Measurements from ENCODE around the gene ETHE1. TPM values are rescaled to one million over a fixed set of nuclear protein-coding genes. Genes with fewer than 3 reads are reported as not detected.
"Not testable (repeated sequence)": the region's sequence is repeated elsewhere in the genome, so short reads cannot be mapped to it uniquely, and the experiment has no call there.

The ETHE1 gene
- total RNA-seq, 3 donors from 2014 or later: 29.3 to 36.8 (median 33.7) TPM

DNA sequence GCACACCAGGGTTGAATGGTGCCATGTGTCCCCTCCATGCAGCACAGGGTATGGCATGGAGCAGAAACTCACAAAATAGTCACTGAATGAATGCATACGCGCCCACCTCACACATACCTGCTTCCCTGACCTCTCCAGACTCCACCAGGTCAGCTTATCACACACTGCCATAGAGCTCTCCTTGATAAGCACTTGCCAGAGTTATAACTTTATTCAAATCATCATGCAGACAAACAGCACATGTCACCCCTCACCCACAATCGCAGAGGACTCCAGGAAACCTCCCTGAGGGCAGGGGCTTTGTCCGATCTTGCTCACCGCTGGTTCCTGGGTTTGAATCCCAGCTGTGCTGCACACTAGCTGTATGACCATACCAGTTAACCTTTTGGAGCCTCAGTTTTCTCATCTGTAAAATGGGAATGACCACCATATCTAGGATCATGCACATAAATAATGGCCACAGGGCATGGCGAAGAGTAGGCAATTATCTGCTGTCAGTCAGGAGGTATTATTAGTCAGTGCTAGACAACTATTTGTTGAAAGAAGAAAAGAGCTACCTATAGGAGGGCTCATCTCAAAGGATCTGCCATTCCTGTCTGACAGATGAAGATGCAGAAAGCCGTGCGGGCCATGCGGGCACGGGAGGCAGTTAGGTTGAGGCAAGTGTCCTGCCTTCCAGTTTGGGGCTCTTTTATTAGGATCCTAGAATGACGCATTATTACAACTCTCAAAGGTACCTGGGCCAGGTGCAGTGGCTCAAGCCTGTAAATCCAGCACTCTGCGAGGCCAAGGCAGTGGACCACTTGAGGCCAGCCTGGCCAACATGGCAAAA lies 34.4 kb upstream of the ETHE1 start:
- Mint-ChIP-seq H3K27me3 (ENCODE audit: low read depth) (no peaks in the 10 kb centered on the region), H3K36me3 (ENCODE audit: insufficient read depth) (peaks cover 13% of the 10 kb centered on the region), H3K4me1 (ENCODE audit: low read depth) (peaks cover 46% of the 10 kb centered on the region), H3K9me3 (no peaks in the 10 kb centered on the region), H3K4me3 (no peak overlapping the region)
- ATAC-seq (no peak), DNase-seq (no peak)

DNA sequence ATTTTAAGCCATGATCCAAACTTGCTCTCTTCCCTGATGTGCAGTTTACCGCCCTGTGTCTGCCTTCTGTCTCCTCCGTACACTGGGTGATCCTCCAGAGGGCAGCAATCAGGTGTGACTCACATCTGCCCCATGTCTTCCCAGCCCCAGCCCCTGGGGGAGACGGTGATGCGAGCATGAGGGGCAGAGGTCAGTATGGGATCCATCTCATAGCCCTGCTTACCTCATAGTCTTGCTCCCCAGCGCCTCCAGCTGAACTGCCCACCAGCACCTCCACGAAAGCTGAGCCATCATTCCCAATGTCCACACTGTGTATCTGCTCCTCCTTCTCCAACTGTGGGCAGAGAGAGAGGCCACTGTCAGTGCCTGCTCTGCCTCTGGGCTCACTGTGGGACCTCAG lies 33.7 kb upstream of the ETHE1 start:
- H3K27me3 Mint-ChIP-seq (ENCODE audit: low read depth): no peaks in the 10 kb centered on the region
- peaks cover 13% of the 10 kb centered on the region for H3K36me3 Mint-ChIP-seq (ENCODE audit: insufficient read depth)
- DNase-seq: peak; percentile 21
- no peaks in the 10 kb centered on the region for H3K9me3 Mint-ChIP-seq
- H3K4me3 Mint-ChIP-seq: no peak overlapping the region
- H3K4me1 Mint-ChIP-seq (ENCODE audit: low read depth): peaks cover 46% of the 10 kb centered on the region
- peak in 1 of 2 donors; percentile 9 for ATAC-seq

DNA sequence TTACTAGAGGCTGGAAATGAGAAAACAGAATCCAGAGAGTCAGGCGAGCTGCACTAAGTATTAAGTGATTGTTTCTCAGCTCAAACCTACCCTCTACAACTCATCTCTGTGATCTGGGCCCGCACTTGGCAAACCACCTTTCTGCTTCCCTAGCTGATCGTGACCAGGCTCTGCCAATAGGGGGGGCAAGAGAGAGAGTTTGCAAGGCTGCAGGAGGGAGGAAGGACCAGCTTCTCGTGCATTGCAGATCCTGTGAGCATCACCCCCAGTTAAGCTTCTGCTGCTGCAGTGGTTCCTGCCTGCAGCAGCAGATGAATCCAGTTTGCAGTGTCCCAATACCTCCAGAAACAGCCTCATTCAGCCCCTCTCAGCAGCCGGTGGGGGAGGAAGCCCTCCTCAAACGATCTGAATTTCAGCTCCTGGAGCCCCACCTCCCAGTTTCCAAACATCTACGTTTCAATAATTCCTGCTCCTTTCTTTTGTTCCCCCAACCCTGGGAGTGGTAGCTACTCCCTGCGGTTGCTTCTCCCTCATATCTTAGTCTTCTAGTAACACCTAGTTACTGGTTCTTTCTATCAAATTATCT lies 28.3 kb upstream of the ETHE1 start:
- no peaks in the 10 kb centered on the region for H3K27me3 Mint-ChIP-seq (ENCODE audit: low read depth)
- peaks cover 24% of the 10 kb centered on the region for H3K36me3 Mint-ChIP-seq (ENCODE audit: insufficient read depth)
- DNase-seq: peak; percentile 81
- peak; percentile 98 for ATAC-seq
- H3K4me1 Mint-ChIP-seq (ENCODE audit: low read depth): peaks cover 10% of the 10 kb centered on the region
- H3K4me3 Mint-ChIP-seq: no peak overlapping the region
- H3K9me3 Mint-ChIP-seq: no peaks in the 10 kb centered on the region

DNA sequence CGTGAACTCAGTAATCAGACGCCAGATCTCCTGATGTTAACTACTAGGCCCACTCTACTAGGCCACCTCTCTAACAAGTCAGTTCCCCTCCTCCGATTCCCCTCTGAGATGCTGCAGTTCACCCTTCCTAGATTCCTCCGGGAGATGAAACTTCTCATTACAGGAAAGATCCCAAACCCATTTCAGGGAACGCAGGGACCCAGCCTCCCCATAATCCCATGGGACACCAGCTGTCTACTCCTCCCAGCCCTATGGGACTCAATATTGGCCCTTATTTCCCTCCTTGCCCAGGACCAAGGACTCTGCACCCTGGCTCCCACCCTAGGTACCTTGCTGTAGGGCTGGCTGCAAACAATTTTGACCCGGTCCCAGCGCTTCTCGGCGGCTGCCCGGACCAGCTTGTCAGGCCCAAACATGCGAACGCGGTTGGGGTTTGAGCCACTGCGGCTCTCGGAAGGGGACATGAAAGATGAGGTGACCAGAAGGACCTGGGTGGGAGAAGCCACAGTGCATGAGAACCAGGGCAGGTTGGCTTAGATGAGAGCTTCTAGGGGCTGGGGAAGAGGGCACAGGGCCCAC lies 27.4 kb upstream of the ETHE1 start:
- Mint-ChIP-seq H3K36me3 (ENCODE audit: insufficient read depth) (peaks cover 26% of the 10 kb centered on the region), H3K9me3 (no peaks in the 10 kb centered on the region), H3K4me3 (no peak overlapping the region), H3K27me3 (ENCODE audit: low read depth) (no peaks in the 10 kb centered on the region), H3K4me1 (ENCODE audit: low read depth) (peaks cover 8% of the 10 kb centered on the region)
- ATAC-seq (no peak), DNase-seq (no peak)

DNA sequence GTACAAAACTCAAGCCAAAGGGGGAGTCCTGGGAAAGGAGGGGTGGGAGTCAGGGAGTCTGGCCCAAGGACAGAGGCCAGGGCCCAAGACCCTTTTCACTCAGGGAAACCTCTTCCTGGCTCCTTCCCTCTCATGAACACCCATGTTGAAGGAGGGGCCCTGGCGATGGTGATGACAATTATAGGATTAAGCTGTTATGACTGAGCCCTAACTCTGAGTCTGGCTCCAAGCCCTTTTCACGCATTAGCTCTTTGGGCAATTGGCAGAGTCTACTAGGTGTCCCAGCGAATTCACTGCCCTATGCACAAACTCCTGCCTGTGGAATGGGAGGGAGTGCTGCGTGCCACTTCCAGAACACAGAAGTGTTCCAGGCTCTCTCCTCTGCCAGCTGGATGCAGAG lies 26.7 kb upstream of the ETHE1 start:
- DNase-seq (no peak), ATAC-seq (no peak)
- H3K27me3 Mint-ChIP-seq (ENCODE audit: low read depth): no peaks in the 10 kb centered on the region
- peaks cover 25% of the 10 kb centered on the region for H3K36me3 Mint-ChIP-seq (ENCODE audit: insufficient read depth)
- no peaks in the 10 kb centered on the region for H3K9me3 Mint-ChIP-seq
- H3K4me3 Mint-ChIP-seq: no peak overlapping the region
- peaks cover 8% of the 10 kb centered on the region for H3K4me1 Mint-ChIP-seq (ENCODE audit: low read depth)

DNA sequence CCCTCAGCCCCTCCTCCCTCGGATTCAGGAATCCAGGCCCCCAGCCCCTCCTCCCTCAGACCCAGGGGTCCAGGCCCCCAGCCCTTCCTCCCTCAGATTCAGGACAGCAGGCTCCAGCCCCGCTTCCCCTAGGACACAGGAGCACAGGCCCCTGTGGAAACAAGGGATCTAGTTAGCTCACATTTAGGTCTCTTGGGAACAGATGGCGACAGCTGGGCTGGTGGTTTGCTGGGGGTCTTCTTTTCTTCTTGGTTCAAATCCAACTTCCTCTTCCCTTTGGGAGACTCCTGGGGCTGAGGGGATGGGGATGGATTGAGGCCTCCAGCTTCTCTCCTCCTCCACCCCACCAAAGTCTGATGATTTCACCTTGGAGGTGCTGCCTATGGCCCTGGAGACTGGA lies 25.6 kb upstream of the ETHE1 start:
- Mint-ChIP-seq H3K36me3 (ENCODE audit: insufficient read depth) (peaks cover 25% of the 10 kb centered on the region), H3K4me1 (ENCODE audit: low read depth) (peaks cover 8% of the 10 kb centered on the region), H3K9me3 (no peaks in the 10 kb centered on the region), H3K4me3 (no peak overlapping the region), H3K27me3 (ENCODE audit: low read depth) (no peaks in the 10 kb centered on the region)
- DNase-seq (no peak), ATAC-seq (no peak)

DNA sequence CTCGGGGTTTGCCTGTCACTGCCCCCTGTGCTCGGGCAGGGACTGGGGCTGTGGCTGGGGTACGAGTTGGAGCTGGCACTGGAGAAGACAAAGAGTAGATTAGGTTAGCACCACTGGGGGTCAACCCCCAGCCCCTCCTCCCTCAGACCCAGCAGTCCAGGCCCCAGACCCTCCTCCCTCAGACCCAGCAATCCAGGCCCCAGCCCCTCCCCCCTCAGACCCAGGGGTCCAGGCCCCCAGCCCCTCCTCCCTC lies 25.1 kb upstream of the ETHE1 start:
- Mint-ChIP-seq H3K27me3 (ENCODE audit: low read depth) (no peaks in the 10 kb centered on the region), H3K36me3 (ENCODE audit: insufficient read depth) (peaks cover 25% of the 10 kb centered on the region), H3K9me3 (no peaks in the 10 kb centered on the region), H3K4me1 (ENCODE audit: low read depth) (peaks cover 8% of the 10 kb centered on the region), H3K4me3 (no peak overlapping the region)
- ATAC-seq: no peak
- no peak for DNase-seq

DNA sequence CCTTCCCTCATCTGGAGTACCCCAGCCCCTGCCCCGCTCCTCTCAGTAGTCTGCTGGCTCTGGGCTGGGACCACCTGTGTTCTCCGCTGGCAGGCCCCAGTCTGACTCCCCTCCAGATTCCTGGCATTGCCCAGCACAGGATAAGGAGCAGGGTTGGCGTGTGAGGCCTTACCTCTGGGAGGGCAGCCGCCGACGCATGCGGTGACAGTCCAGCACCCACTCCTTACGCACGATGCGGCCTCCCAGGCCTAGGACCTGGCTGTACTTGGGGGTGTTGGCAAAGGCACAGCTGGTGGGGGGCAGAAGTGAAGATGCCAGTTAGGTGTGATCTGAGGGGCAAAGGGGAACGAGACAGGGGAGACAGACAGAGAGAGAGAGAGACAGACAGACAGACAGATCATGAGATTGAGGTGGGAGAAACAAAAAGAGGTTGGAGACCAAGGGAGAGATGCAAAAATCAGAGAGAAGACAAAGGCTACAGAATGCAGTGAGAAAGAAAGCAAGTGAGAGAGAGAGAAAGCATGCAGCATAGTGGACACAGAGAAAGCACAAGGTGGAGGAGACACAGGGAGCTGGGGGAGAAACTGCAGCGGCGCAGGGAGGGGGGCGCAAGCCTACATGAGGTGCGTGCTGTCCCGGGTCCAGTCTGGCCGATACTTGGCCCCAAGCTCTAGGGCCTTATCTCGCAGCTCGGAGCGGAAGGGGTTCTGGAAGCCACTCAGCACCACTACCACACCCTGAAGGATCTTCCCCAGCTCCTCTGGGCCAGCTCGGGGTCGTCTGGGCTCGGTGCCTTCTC lies 24.6 kb upstream of the ETHE1 start:
- Mint-ChIP-seq H3K4me3 (no peak overlapping the region), H3K9me3 (no peaks in the 10 kb centered on the region), H3K27me3 (ENCODE audit: low read depth) (no peaks in the 10 kb centered on the region), H3K4me1 (ENCODE audit: low read depth) (peaks cover 8% of the 10 kb centered on the region), H3K36me3 (ENCODE audit: insufficient read depth) (peaks cover 25% of the 10 kb centered on the region)
- no peak for ATAC-seq
- no peak for DNase-seq

DNA sequence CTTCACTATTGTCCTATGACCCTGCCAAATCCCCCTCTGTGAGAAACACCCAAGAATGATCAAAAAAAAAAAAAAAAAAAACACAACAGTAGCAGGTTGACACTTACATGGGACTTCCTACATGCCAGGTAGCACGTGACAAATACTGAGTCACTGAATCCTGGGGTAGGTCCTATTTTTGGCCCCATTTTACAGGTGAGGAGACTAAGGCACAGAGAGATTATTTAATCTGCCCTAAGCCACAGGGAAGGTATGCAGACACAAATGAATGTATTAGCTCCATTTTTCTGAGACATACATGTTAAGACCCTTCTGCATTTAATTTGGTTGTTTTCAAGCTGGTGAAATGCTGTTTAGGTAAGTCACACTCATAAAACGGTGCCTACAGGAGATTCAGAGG lies 21.7 kb upstream of the ETHE1 start:
- H3K36me3 Mint-ChIP-seq (ENCODE audit: insufficient read depth): peaks cover 20% of the 10 kb centered on the region
- ATAC-seq (no peak), DNase-seq (no peak)
- no peaks in the 10 kb centered on the region for H3K27me3 Mint-ChIP-seq (ENCODE audit: low read depth)
- H3K4me3 Mint-ChIP-seq: no peak overlapping the region
- no peaks in the 10 kb centered on the region for H3K4me1 Mint-ChIP-seq (ENCODE audit: low read depth)
- no peaks in the 10 kb centered on the region for H3K9me3 Mint-ChIP-seq

DNA sequence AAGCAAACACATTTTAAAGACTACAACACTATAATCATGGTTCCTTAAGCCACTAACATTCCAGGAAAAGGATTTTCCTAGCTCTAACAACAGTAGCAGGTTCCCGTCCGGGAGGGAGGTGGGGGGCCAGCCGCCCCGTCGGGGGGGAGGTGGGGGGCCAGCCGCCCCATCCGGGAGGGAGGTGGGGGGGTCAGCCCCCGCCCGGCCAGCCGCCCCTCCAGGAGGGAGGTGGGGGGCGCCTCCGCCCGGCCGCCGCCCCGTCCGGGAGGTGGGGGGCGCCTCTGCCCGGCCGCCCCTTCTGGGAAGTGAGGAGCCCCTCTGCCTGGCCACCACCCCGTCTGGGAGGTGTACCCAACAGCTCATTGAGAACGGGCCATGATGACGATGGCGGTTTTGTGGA lies 20.9 kb upstream of the ETHE1 start:
- H3K4me1 Mint-ChIP-seq (ENCODE audit: low read depth); ATAC-seq; H3K27me3 Mint-ChIP-seq (ENCODE audit: low read depth); H3K4me3 Mint-ChIP-seq; H3K9me3 Mint-ChIP-seq; DNase-seq: not testable (repeated sequence)
- H3K36me3 Mint-ChIP-seq (ENCODE audit: insufficient read depth): peaks cover 24% of the 10 kb centered on the region

DNA sequence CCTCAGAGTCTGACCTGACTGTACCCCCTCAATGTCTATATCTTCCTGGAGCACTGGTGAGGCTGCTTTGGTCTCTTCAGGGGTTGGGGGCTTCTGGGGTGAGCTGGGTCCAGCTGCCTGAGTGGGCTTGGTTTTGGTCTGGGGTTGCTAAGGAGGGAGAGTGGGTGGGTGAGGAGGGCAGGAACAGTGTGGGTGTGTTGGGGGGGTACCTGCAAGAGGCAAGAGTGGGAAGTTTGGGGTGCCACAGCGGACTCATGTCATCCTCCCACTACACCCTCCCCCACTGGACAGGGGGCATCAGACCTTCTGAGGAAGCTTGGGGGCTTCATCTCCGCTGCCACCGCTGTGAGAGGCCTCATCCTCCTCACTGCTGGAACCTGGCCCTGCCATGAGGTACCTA lies 19.6 kb upstream of the ETHE1 start:
- Mint-ChIP-seq H3K36me3 (ENCODE audit: insufficient read depth) (peaks cover 29% of the 10 kb centered on the region), H3K9me3 (no peaks in the 10 kb centered on the region)
- no peak for ATAC-seq

DNA sequence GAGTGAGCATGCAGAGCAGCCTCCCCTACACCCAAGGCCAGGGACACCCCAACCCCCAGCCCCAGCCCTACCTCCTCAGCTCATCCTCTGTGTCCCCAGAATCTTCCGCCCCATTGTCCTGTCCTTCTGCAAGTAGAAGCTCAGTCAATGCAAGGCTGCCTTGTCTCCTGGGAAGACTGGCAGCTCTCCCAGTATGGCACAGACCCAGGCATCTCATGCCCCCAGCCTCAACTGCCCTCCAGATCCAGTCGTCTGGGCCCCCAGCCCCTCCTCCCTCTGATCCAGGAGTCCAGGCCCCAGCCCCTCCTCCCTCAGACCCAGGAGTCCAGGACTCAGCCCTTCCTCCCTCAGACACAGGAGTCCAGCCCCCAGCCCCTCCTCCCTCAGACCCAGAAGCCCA lies 19.0 kb upstream of the ETHE1 start:
- Mint-ChIP-seq H3K36me3 (ENCODE audit: insufficient read depth) (peaks cover 26% of the 10 kb centered on the region), H3K4me3 (no peak overlapping the region), H3K27me3 (ENCODE audit: low read depth) (no peaks in the 10 kb centered on the region), H3K9me3 (no peaks in the 10 kb centered on the region), H3K4me1 (ENCODE audit: low read depth) (no peaks in the 10 kb centered on the region)
- no peak for DNase-seq
- ATAC-seq: no peak

More for the DNA sequence above, 19.6 kb upstream of the ETHE1 start:
- Mint-ChIP-seq H3K27me3 (ENCODE audit: low read depth) (no peaks in the 10 kb centered on the region), H3K4me3 (no peak overlapping the region), H3K4me1 (ENCODE audit: low read depth) (no peaks in the 10 kb centered on the region)
- no peak for DNase-seq

DNA sequence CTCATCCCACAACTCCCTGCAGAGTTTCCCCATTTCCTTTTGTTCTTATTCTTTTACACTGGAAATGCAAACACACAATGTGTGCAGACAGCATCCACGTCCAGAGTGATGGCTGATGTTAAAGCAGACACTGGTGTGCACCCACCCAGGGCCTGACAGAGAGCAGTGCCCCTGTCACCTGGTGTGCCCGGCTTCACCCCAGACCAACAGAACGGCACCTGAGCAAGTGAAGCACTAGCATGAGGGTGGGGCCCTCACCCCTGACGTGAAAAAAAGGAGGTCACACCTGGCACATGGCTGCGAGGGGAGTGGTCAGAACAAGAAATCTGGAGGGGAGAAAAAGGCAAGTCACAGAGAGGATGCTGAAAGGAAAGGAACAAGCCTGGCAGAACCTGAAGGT lies 18.3 kb upstream of the ETHE1 start:
- ATAC-seq (no peak), DNase-seq (no peak)
- Mint-ChIP-seq H3K4me1 (ENCODE audit: low read depth) (no peaks in the 10 kb centered on the region), H3K36me3 (ENCODE audit: insufficient read depth) (peaks cover 27% of the 10 kb centered on the region), H3K4me3 (no peak overlapping the region), H3K27me3 (ENCODE audit: low read depth) (no peaks in the 10 kb centered on the region), H3K9me3 (no peaks in the 10 kb centered on the region)

DNA sequence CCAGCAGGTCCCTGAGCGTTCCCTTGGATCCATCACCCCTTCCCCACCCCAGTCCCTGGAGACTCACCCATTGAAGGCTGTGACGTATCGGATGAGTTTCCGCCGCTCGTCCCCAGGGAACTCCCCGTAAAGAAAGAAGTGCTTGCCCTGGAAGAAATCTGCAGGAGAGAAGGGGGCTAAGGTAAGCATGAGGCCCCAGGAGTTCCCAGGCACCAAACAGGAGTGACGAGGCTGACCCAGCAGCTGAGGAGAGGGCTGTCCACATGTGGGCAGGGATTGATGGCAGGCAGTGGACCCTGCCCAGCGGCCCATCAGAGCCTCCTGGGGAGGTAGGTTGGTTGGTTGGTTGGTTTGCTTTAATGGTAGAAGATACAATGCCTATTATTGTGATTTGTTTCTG lies 17.1 kb upstream of the ETHE1 start:
- no peak overlapping the region for H3K4me3 Mint-ChIP-seq
- peaks cover 3% of the 10 kb centered on the region for H3K9me3 Mint-ChIP-seq
- peaks cover 32% of the 10 kb centered on the region for H3K36me3 Mint-ChIP-seq (ENCODE audit: insufficient read depth)

More for the DNA sequence above, 17.1 kb upstream of the ETHE1 start:
- Mint-ChIP-seq H3K4me1 (ENCODE audit: low read depth) (no peaks in the 10 kb centered on the region), H3K27me3 (ENCODE audit: low read depth) (no peaks in the 10 kb centered on the region)
- DNase-seq (no peak), ATAC-seq (no peak)

Measured in activated T-cell treated with anti-CD3 and anti-CD28 coated beads, Interleukin-2, amount 50 U/mL, for 4 hours (primary cell).